ENCODE measurements around the gene LONRF2.

DNA sequence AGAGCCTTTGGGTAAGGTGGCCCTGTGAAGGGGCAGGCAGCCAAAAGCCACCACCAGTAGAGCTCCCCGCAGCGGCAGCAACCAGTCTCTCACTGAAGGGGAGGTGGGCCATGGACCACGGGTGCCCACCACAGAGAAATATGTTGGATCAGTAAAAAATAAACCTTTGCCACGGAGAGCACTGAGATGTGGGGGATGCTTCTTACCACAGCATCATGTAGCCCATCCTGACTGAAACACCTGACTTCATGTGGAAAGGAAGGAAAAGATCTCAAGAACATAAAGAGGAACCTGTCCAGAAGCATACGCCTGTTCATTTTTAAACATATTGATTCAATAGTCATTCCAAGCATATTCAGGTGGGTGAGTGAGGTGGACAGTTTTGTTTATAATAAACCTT, 51.1 kb downstream of the LONRF2 start:
- TF ChIP-seq, protein P1, sequence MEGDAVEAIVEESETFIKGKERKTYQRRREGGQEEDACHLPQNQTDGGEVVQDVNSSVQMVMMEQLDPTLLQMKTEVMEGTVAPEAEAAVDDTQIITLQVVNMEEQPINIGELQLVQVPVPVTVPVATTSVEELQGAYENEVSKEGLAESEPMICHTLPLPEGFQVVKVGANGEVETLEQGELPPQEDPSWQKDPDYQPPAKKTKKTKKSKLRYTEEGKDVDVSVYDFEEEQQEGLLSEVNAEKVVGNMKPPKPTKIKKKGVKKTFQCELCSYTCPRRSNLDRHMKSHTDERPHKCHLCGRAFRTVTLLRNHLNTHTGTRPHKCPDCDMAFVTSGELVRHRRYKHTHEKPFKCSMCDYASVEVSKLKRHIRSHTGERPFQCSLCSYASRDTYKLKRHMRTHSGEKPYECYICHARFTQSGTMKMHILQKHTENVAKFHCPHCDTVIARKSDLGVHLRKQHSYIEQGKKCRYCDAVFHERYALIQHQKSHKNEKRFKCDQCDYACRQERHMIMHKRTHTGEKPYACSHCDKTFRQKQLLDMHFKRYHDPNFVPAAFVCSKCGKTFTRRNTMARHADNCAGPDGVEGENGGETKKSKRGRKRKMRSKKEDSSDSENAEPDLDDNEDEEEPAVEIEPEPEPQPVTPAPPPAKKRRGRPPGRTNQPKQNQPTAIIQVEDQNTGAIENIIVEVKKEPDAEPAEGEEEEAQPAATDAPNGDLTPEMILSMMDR (conservative IDR thresholded peaks at IDR 0.05; ENCODE audit: low read depth, low read length), result no peak
- TF ChIP-seq EZH2 (IDR thresholded peaks at IDR 0.05; ENCODE audit: borderline replicate concordance, low read depth, low read length, poor library complexity, severe bottlenecking), result no peak
